GM12878 (cell line): Measurements from ENCODE around the gene CASR. TPM values are rescaled to one million over a fixed set of nuclear protein-coding genes. Genes with fewer than 3 reads are reported as not detected.

Experiments
- ASH2L ChIP-seq: fragments of 300-600, 200-600 bp; sonication (generic); IDR thresholded peaks from 2 replicates; pipeline ENCODE4 v1.6.1; 2017; ENCODE audit warnings: low read depth, mild to moderate bottlenecking, borderline replicate concordance
- BCL11A ChIP-seq: IDR thresholded peaks from 2 replicates; pipeline ENCODE4 v1.6.1; 2011; ENCODE audit warnings: low read depth, low read length
- CREM ChIP-seq: IDR thresholded peaks from 2 replicates; pipeline ENCODE4 v1.6.1; 2014; ENCODE audit warnings: antibody characterized with exemption, low read depth
- CUX1 ChIP-seq: IDR thresholded peaks from 2 replicates; pipeline ENCODE4 v1.6.1; 2012; ENCODE audit warnings: improper control_type of control experiment, low read depth, low read length; ENCODE audit not compliant: insufficient replicate concordance
- E2F8 ChIP-seq: fragments of 450-650 bp; IDR thresholded peaks from 2 replicates; pipeline ENCODE4 v1.6.1; 2018; ENCODE audit warnings: mild to moderate bottlenecking, low read depth, moderate library complexity; ENCODE audit not compliant: partially characterized antibody
- ELK1 ChIP-seq: IDR thresholded peaks from 2 replicates; pipeline ENCODE4 v1.6.1; 2012; ENCODE audit warnings: low read depth, low read length, improper control_type of control experiment
- HDGF ChIP-seq: fragments of 450-650 bp; IDR thresholded peaks from 2 replicates; pipeline ENCODE4 v1.6.1; 2016; ENCODE audit warnings: antibody characterized with exemption
- IKZF1 ChIP-seq: fragments of 450-650 bp; conservative IDR thresholded peaks from 2 replicates; pipeline ENCODE4 v1.6.1; 2017; ENCODE audit warnings: antibody characterized with exemption, mild to moderate bottlenecking
- IKZF2 ChIP-seq, 2 experiments: fragments of 450-650 bp; IDR thresholded peaks; 2 replicates each; pipeline ENCODE4 v1.6.1; 2017; ENCODE audit warnings: mild to moderate bottlenecking in 2 of 2, moderate library complexity in 2 of 2
- MTA3 ChIP-seq: IDR thresholded peaks from 2 replicates; pipeline ENCODE4 v1.6.1; 2012; ENCODE audit warnings: low read length, inconsistent platforms, borderline replicate concordance
- NFIC ChIP-seq: IDR thresholded peaks from 2 replicates; pipeline ENCODE4 v1.6.1; 2012; ENCODE audit warnings: low read depth, mild to moderate bottlenecking, inconsistent platforms, low read length, moderate library complexity
- NFXL1 ChIP-seq: fragments of 450-650 bp; IDR thresholded peaks from 2 replicates; pipeline ENCODE4 v1.6.1; 2017; ENCODE audit warnings: antibody characterized with exemption, mild to moderate bottlenecking, borderline replicate concordance
- NR2F1 ChIP-seq: fragments of 450-650 bp; conservative IDR thresholded peaks from 2 replicates; pipeline ENCODE4 v1.6.1; 2017; ENCODE audit warnings: mild to moderate bottlenecking
- POU2F2 ChIP-seq: IDR thresholded peaks from 3 replicates; pipeline ENCODE4 v1.6.1; 2011; ENCODE audit warnings: low read depth, mild to moderate bottlenecking, low read length, borderline replicate concordance
- RELA ChIP-seq: fragments of 450-650 bp; IDR thresholded peaks from 2 replicates; pipeline ENCODE4 v1.8.0; 2014; ENCODE audit warnings: borderline replicate concordance; ENCODE audit not compliant: partially characterized antibody
- RELB ChIP-seq: fragments of 450-650 bp; IDR thresholded peaks from 2 replicates; pipeline ENCODE4 v1.6.1; 2017; ENCODE audit warnings: low read depth, mild to moderate bottlenecking, moderate library complexity
- SMAD5 ChIP-seq: IDR thresholded peaks from 2 replicates; pipeline ENCODE4 v1.6.1; 2016; ENCODE audit warnings: antibody characterized with exemption, low read depth
- SPI1 ChIP-seq: IDR thresholded peaks from 2 replicates; pipeline ENCODE4 v1.6.1; 2011; ENCODE audit warnings: low read depth, mild to moderate bottlenecking, low read length, moderate library complexity, borderline replicate concordance; ENCODE audit not compliant: insufficient read depth
- TBL1XR1 ChIP-seq: IDR thresholded peaks from 2 replicates; pipeline ENCODE4 v1.6.1; 2012; ENCODE audit warnings: low read depth, low read length, improper control_type of control experiment
- TCF12 ChIP-seq: IDR thresholded peaks from 2 replicates; pipeline ENCODE4 v1.6.1; 2011; ENCODE audit warnings: low read depth, mild to moderate bottlenecking, low read length
- TCF3 ChIP-seq: IDR thresholded peaks from 2 replicates; pipeline ENCODE4 v1.6.1; 2012; ENCODE audit warnings: low read depth, mild to moderate bottlenecking, low read length, borderline replicate concordance; ENCODE audit not compliant: insufficient read depth
- ZNF24 ChIP-seq: fragments of 450-650 bp; IDR thresholded peaks from 2 replicates; pipeline ENCODE4 v1.6.1; 2017; ENCODE audit warnings: antibody characterized with exemption, mild to moderate bottlenecking
- polyA plus RNA-seq, 11 experiments: library from polyadenylated mRNA; depleted of rRNA in 4 of 11; unstranded in 6 of 11; stranded (reverse) in 5 of 11; fragments of >200 nt; fragmentation: Nextera tagmentation in 4 of 11; fragmentation: Illumina TruSeq in 1 of 11; extraction: Ambion mirVana in 4 of 11; extraction: Trizol in 1 of 11; gene quantifications; 1 replicate in 1 of 11; 2 replicates in 10 of 11; pipeline versions ENCODE4 v1.2.1 to v1.2.3, GENCODE V29; 2011 to 2016; ENCODE audit warnings: inconsistent platforms in 2 of 11, missing spikeins in 2 of 11, low read depth in 1 of 11
- total RNA-seq, 4 experiments: library from RNA; depleted of rRNA in 3 of 4; stranded (reverse); fragments of >200 nt in 3 of 4; fragmentation: Illumina TruSeq in 1 of 4; extraction: Trizol in 1 of 4; gene quantifications; 2 replicates each; pipeline versions ENCODE4 v1.2.1 to v1.2.3, GENCODE V29; 2013 to 2021

CASR gene
- total and polyA plus RNA-seq, 10 of the 15 experiments (the other 5 are each of a cell fraction or from before 2014, with no cell fraction given), result 0.04 to 0.37 (median 0.11) TPM

GRCh38 chr3:122235147-122235546 lies 51.7 kb downstream of the CASR start (continued):
- TF ChIP-seq ELK1 (no peak), TCF3 (no peak), NFIC (no peak), IKZF1 (peak; percentile 68), SPI1 (no peak), POU2F2 (peak; percentile 60; the same call in 1 of the 3 replicates), ZNF24 (no peak), BCL11A (no peak), CUX1 (peak; percentile 83), RELB (peak; percentile 62; the same call in 1 of the 2 replicates), NFXL1 (no peak), MTA3 (no peak), HDGF (no peak), CREM (no peak), IKZF2 (IDR thresholded peaks at IDR 0.05) (peak; percentile 57 to 68; a peak in 3 of 4 replicates), E2F8 (no peak), TCF12 (no peak), ASH2L (no peak), TBL1XR1 (no peak), RELA (no peak), SMAD5 (no peak), NR2F1 (no peak)
